T1000 (cell line): Measurements from ENCODE around the gene SHC3.
A peak's percentile ranks its signal among the peaks of the same experiment; 100 is the strongest.

Experiments
- DNase-seq: peaks from one replicate; lab custom pipeline; 2025; ENCODE audit warnings: mixed read lengths; lab: John Stamatoyannopoulos, UW

SHC3 gene

GRCh38 chr9:89022001-89022759 lies 156.4 kb downstream of the SHC3 start:
- no peak for DNase-seq

GRCh38 chr9:89021154-89021803 lies 157.3 kb downstream of the SHC3 start:
- peak; percentile 60 for DNase-seq

- DNase-seq: no peak
Observed at GRCh38 chr9:89020754-89021153, 157.9 kb downstream of the SHC3 start.

- no peak for DNase-seq
Observed at GRCh38 chr9:89015336-89015735, 163.3 kb downstream of the SHC3 start.

GRCh38 chr9:89014153-89014552 lies 164.5 kb downstream of the SHC3 start:
- DNase-seq: no peak

GRCh38 chr9:89013660-89014059 lies 165.0 kb downstream of the SHC3 start:
- DNase-seq: no peak

GRCh38 chr9:89012294-89013042 lies 166.2 kb downstream of the SHC3 start:
- no peak for DNase-seq

- no peak for DNase-seq
Observed at GRCh38 chr9:89011683-89012082, 166.9 kb downstream of the SHC3 start.

- DNase-seq: no peak
Observed at GRCh38 chr9:89010526-89011111, 168.0 kb downstream of the SHC3 start.

GRCh38 chr9:89010056-89010455 lies 168.6 kb downstream of the SHC3 start:
- no peak for DNase-seq

GRCh38 chr9:89009546-89009840 lies 169.1 kb downstream of the SHC3 start:
- DNase-seq: no peak

- DNase-seq: no peak
Observed at GRCh38 chr9:89008744-89009545, 169.7 kb downstream of the SHC3 start.

- no peak for DNase-seq
Observed at GRCh38 chr9:89008055-89008743, 170.4 kb downstream of the SHC3 start.

GRCh38 chr9:89006996-89007967 lies 171.3 kb downstream of the SHC3 start:
- DNase-seq: no peak

GRCh38 chr9:89006267-89006666 lies 172.4 kb downstream of the SHC3 start:
- no peak for DNase-seq

- no peak for DNase-seq
Observed at GRCh38 chr9:89005323-89005722, 173.3 kb downstream of the SHC3 start.

GRCh38 chr9:89002987-89003386 lies 175.6 kb downstream of the SHC3 start:
- no peak for DNase-seq

GRCh38 chr9:89001917-89002540 lies 176.6 kb downstream of the SHC3 start:
- DNase-seq: no peak
